Measurements from ENCODE around the gene CCDC172.

The CCDC172 gene

DNA sequence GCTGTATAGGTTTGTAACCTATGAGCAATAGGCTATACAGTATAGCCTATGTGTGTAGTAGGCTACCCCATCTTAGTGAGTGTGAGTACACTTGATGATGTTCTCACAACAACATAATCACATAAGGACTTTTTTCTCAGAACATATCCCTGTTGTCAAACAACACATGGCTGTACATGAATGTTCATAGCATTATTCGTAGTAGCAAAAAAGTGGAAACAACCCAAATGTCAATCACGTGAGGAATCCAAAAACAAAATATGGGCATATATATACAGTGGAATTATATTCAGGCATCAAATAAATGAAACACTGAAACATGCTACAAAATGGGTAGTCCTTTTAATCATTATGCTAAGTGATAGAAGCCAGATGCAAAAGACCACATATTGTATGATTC, 31.1 kb downstream of the CCDC172 start:
- no peak overlapping the region for H3K27ac ChIP-seq (ENCODE audit: low read depth, low read length)
- no peaks in the 10 kb centered on the region for H3K27me3 ChIP-seq (ENCODE audit: control insufficient read depth, low read length)
- H3K4me1 ChIP-seq (ENCODE audit: control insufficient read depth, low read length) = no peaks in the 10 kb centered on the region
- no peak overlapping the region for H3K4me2 ChIP-seq (ENCODE audit: low read length)
- TF ChIP-seq, protein P1, sequence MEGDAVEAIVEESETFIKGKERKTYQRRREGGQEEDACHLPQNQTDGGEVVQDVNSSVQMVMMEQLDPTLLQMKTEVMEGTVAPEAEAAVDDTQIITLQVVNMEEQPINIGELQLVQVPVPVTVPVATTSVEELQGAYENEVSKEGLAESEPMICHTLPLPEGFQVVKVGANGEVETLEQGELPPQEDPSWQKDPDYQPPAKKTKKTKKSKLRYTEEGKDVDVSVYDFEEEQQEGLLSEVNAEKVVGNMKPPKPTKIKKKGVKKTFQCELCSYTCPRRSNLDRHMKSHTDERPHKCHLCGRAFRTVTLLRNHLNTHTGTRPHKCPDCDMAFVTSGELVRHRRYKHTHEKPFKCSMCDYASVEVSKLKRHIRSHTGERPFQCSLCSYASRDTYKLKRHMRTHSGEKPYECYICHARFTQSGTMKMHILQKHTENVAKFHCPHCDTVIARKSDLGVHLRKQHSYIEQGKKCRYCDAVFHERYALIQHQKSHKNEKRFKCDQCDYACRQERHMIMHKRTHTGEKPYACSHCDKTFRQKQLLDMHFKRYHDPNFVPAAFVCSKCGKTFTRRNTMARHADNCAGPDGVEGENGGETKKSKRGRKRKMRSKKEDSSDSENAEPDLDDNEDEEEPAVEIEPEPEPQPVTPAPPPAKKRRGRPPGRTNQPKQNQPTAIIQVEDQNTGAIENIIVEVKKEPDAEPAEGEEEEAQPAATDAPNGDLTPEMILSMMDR (IDR thresholded peaks at IDR 0.05; ENCODE audit: low read depth, low read length, poor library complexity, severe bottlenecking) = no peak
- no peak for TF ChIP-seq EZH2phosphoT487 (IDR thresholded peaks at IDR 0.05; ENCODE audit: borderline replicate concordance, low read length)
- no peaks in the 10 kb centered on the region for H3K9me3 ChIP-seq (ENCODE audit: control insufficient read depth, insufficient read depth, low read length)
- no peaks in the 10 kb centered on the region for H3K79me2 ChIP-seq (ENCODE audit: control insufficient read depth, low read length)
- H3K9me2 ChIP-seq (replicated peaks; ENCODE audit: control insufficient read depth, low read length) = no peaks in the 10 kb centered on the region
- no peaks in the 10 kb centered on the region for H3K36me3 ChIP-seq (ENCODE audit: control insufficient read depth, low read length)
- no peaks in the 10 kb centered on the region for H3F3A ChIP-seq (ENCODE audit: control insufficient read depth, insufficient read depth)
- H3K4me3 ChIP-seq (ENCODE audit: low read length) = no peak overlapping the region
- H4K20me1 ChIP-seq (ENCODE audit: control insufficient read depth, insufficient read depth, low read depth, low read length) = no peaks in the 10 kb centered on the region

DNA sequence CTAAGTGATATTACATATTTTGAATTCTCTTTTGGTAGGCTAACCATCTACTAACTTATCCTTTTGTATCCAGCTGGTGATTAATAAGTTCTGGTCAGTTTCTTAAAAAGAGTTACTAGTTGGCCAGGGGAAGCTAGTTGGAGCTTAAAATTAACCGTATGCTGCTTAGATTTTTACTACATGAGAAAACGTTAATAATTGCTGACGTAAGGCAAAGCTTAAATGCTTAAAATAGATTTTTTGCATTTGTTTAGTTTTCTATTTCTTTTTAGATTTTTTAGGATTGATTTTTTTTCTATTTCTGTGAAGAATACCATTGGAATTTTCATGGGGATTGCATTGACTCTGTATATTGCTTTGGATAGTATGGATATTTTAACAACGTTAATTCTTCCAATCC, 32.6 kb downstream of the CCDC172 start:
- Histone ChIP-seq H3K9me2 (replicated peaks; ENCODE audit: control insufficient read depth, low read length) (no peaks in the 10 kb centered on the region), H4K20me1 (ENCODE audit: control insufficient read depth, insufficient read depth, low read depth, low read length) (no peaks in the 10 kb centered on the region), H3K9me3 (ENCODE audit: control insufficient read depth, insufficient read depth, low read length) (no peaks in the 10 kb centered on the region), H3K36me3 (ENCODE audit: control insufficient read depth, low read length) (no peaks in the 10 kb centered on the region), H3F3A (ENCODE audit: control insufficient read depth, insufficient read depth) (no peaks in the 10 kb centered on the region), H3K27ac (ENCODE audit: low read depth, low read length) (no peak overlapping the region), H3K4me1 (ENCODE audit: control insufficient read depth, low read length) (no peaks in the 10 kb centered on the region), H3K27me3 (ENCODE audit: control insufficient read depth, low read length) (no peaks in the 10 kb centered on the region), H3K79me2 (ENCODE audit: control insufficient read depth, low read length) (no peaks in the 10 kb centered on the region), H3K4me2 (ENCODE audit: low read length) (no peak overlapping the region), H3K4me3 (ENCODE audit: low read length) (no peak overlapping the region)
- TF ChIP-seq, protein P1 (IDR thresholded peaks at IDR 0.05; ENCODE audit: low read depth, low read length, poor library complexity, severe bottlenecking) = no peak
- TF ChIP-seq EZH2phosphoT487 (IDR thresholded peaks at IDR 0.05; ENCODE audit: borderline replicate concordance, low read length) = no peak

DNA sequence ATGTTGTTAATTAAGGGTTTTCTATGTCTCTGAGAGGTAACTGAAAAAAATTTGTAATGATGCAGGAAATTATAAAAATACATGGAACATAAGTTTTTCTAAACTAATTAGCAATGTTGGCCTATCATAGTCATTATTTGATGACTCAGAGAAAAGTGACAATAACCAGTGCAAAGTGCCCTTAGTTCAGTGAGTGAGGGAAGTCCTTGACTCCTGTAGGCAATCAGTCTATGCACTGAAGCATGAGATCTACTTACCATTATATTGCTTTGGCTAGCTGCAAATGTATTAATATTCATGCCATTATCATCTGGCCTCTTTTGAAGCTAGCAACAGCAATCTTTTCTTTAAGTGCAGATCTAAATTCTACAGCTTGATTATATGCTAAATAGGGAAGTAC, 40.6 kb downstream of the CCDC172 start:
- TF ChIP-seq, protein P1 (IDR thresholded peaks at IDR 0.05; ENCODE audit: low read depth, low read length, poor library complexity, severe bottlenecking) = no peak
- TF ChIP-seq EZH2phosphoT487 (IDR thresholded peaks at IDR 0.05; ENCODE audit: borderline replicate concordance, low read length) = no peak
- Histone ChIP-seq H3K4me1 (ENCODE audit: control insufficient read depth, low read length) (no peaks in the 10 kb centered on the region), H4K20me1 (ENCODE audit: control insufficient read depth, insufficient read depth, low read depth, low read length) (no peaks in the 10 kb centered on the region), H3K27ac (ENCODE audit: low read depth, low read length) (no peak overlapping the region), H3K9me3 (ENCODE audit: control insufficient read depth, insufficient read depth, low read length) (no peaks in the 10 kb centered on the region), H3K4me2 (ENCODE audit: low read length) (no peak overlapping the region), H3K27me3 (ENCODE audit: control insufficient read depth, low read length) (no peaks in the 10 kb centered on the region), H3K9me2 (replicated peaks; ENCODE audit: control insufficient read depth, low read length) (no peaks in the 10 kb centered on the region), H3F3A (ENCODE audit: control insufficient read depth, insufficient read depth) (no peaks in the 10 kb centered on the region), H3K4me3 (ENCODE audit: low read length) (no peak overlapping the region), H3K79me2 (ENCODE audit: control insufficient read depth, low read length) (no peaks in the 10 kb centered on the region), H3K36me3 (ENCODE audit: control insufficient read depth, low read length) (no peaks in the 10 kb centered on the region)

DNA sequence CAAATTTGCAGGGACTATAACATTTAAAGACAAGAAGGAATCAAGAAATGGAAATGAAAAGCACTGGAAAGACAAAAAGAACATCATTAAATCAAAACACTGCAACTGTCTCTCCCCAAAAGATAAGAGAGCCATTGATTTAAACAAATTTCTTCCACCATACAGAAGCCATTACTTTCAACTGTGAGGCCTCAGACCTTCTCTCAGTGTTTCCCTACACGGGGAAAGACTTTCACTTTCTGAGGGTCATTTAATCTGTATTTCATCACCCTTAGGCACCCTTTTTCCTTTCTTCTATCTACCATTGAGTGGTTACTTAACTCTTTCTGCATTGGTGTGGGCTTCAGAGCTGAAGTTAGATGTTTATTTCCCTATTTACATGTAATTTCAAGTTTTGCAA, 47.5 kb downstream of the CCDC172 start:
- no peaks in the 10 kb centered on the region for H3K9me2 ChIP-seq (replicated peaks; ENCODE audit: control insufficient read depth, low read length)
- H3K9me3 ChIP-seq (ENCODE audit: control insufficient read depth, insufficient read depth, low read length) = no peaks in the 10 kb centered on the region
- no peak overlapping the region for H3K27ac ChIP-seq (ENCODE audit: low read depth, low read length)
- no peaks in the 10 kb centered on the region for H3K4me1 ChIP-seq (ENCODE audit: control insufficient read depth, low read length)
- H3F3A ChIP-seq (ENCODE audit: control insufficient read depth, insufficient read depth) = no peaks in the 10 kb centered on the region
- no peaks in the 10 kb centered on the region for H4K20me1 ChIP-seq (ENCODE audit: control insufficient read depth, insufficient read depth, low read depth, low read length)
- H3K4me3 ChIP-seq (ENCODE audit: low read length) = no peak overlapping the region
- no peak overlapping the region for H3K4me2 ChIP-seq (ENCODE audit: low read length)
- TF ChIP-seq, protein P1 (IDR thresholded peaks at IDR 0.05; ENCODE audit: low read depth, low read length, poor library complexity, severe bottlenecking) = no peak
- TF ChIP-seq EZH2phosphoT487 (IDR thresholded peaks at IDR 0.05; ENCODE audit: borderline replicate concordance, low read length) = no peak
- no peaks in the 10 kb centered on the region for H3K27me3 ChIP-seq (ENCODE audit: control insufficient read depth, low read length)
- no peaks in the 10 kb centered on the region for H3K79me2 ChIP-seq (ENCODE audit: control insufficient read depth, low read length)
- H3K36me3 ChIP-seq (ENCODE audit: control insufficient read depth, low read length) = no peaks in the 10 kb centered on the region

All from DOHH2 (cell line).